ENCODE data around the gene IL22RA1. TPM values are rescaled to one million over a fixed set of nuclear protein-coding genes. Genes with fewer than 3 reads are reported as not detected.

Gene IL22RA1
- polyA plus RNA-seq, 2 of the 4 experiments (the other 2 are of a cell fraction) = 1.5 to 1.7 TPM

DNA sequence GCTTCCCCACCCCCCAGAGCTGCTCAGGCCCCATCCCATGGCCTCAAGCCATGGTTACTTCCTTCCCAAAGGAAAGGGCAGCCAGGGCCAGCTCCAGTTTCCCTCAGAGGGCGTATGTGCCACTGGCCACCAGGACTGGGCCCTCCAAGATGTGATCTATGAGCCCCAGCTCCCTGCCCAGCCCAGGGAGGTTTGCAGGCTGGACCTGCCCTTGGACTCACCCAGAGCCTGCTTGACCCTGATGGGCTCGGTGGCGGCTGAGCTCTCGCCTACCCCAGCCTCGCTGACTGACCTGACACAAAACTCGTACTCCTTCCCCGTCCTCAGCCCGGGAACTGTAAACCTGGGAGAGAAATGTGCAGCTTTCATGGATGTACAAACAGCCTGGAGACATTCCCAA, 60.6 kb downstream of the IL22RA1 start:
- Histone ChIP-seq H3K27ac (no peak overlapping the region), H3K4me2 (no peak overlapping the region), H3K9me3 (no peaks in the 10 kb centered on the region), H3K4me1 (no peaks in the 10 kb centered on the region), H3K4me3 (no peak overlapping the region)
- ChIA-PET CTCF (interaction anchor here (0.8 to 1.3 kb wide), 5 partner anchors 11 to 308 kb away, joined by 3 to 12 read pairs (median 4); no protein-coding TSS in a partner anchor), POLR2A (no interaction called here)
- WGBS (ENCODE audit: missing lambda C conversion rate) = 72% methylated on average over 7 of the region's 8 CpGs
- FAIRE-seq (no peak), DNase-seq (ENCODE audit: low read depth in 1 of 2, low spot score in 1 of 2) (no peak), ATAC-seq (no peak)
- no peak for TF ChIP-seq POLR2AphosphoS2 (conservative IDR thresholded peaks at IDR 0.05; ENCODE audit: low read length)
- TF ChIP-seq JUNB (IDR thresholded peaks at IDR 0.05) = no peak

DNA sequence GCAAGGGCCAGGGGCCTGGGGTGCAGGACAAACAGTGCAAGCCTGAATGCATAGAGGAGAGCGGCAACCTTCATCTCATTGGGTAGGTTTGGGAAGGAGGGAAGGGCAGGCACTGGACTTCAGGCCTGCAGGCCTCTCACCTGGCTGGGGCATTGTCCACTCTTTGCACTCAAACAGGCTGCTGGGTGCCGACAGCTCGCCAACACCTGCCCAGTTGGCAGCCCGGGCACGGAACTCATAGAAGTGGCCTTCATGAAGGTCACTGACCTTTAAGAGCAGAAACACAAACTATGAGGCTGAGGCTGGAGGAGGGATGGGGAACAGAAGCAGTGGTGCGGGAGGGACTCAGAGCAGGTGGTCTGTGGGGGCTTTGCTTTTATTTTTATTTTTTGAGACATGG, 61.8 kb downstream of the IL22RA1 start:
- CTCF ChIA-PET = interaction anchor here (1.2 to 2.1 kb wide), 3 partner anchors 10 to 116 kb away, joined by 4 to 12 read pairs (median 6); no protein-coding TSS in a partner anchor
- H3K4me3 ChIP-seq = no peak overlapping the region
- POLR2A ChIA-PET = no interaction called here
- TF ChIP-seq MYC (IDR thresholded peaks at IDR 0.05; ENCODE audit: borderline replicate concordance, low read length) (no peak), JUN (IDR thresholded peaks at IDR 0.05) (no peak), CBX2 (IDR thresholded peaks at IDR 0.05; ENCODE audit: borderline replicate concordance, low read depth) (no peak), ZFP36 (IDR thresholded peaks at IDR 0.05; ENCODE audit: borderline replicate concordance, partially characterized antibody) (no peak), SREBF2 (IDR thresholded peaks at IDR 0.05) (no peak), RAD21 (conservative IDR thresholded peaks at IDR 0.05 in 1 of 2, IDR thresholded peaks at IDR 0.05 in 1 of 2) (no peak), HOXA7 (CRISPR knock-in tag; IDR thresholded peaks at IDR 0.05) (no peak), MAFK (IDR thresholded peaks at IDR 0.05; ENCODE audit: partially characterized antibody) (no peak), KDM5A (IDR thresholded peaks at IDR 0.05) (no peak), RCOR1 (IDR thresholded peaks at IDR 0.05; ENCODE audit: low read depth, low read length) (no peak), CHD4 (IDR thresholded peaks at IDR 0.05; ENCODE audit: borderline replicate concordance) (no peak), MAZ (IDR thresholded peaks at IDR 0.05; ENCODE audit: borderline replicate concordance, low read depth, low read length) (no peak), NFE2L2 (conservative IDR thresholded peaks at IDR 0.05; ENCODE audit: low read length) (no peak), KDM1A (IDR thresholded peaks at IDR 0.05; ENCODE audit: low read depth) (no peak), RARB (CRISPR knock-in tag; IDR thresholded peaks at IDR 0.05) (no peak)
- TF ChIP-seq, protein P1, sequence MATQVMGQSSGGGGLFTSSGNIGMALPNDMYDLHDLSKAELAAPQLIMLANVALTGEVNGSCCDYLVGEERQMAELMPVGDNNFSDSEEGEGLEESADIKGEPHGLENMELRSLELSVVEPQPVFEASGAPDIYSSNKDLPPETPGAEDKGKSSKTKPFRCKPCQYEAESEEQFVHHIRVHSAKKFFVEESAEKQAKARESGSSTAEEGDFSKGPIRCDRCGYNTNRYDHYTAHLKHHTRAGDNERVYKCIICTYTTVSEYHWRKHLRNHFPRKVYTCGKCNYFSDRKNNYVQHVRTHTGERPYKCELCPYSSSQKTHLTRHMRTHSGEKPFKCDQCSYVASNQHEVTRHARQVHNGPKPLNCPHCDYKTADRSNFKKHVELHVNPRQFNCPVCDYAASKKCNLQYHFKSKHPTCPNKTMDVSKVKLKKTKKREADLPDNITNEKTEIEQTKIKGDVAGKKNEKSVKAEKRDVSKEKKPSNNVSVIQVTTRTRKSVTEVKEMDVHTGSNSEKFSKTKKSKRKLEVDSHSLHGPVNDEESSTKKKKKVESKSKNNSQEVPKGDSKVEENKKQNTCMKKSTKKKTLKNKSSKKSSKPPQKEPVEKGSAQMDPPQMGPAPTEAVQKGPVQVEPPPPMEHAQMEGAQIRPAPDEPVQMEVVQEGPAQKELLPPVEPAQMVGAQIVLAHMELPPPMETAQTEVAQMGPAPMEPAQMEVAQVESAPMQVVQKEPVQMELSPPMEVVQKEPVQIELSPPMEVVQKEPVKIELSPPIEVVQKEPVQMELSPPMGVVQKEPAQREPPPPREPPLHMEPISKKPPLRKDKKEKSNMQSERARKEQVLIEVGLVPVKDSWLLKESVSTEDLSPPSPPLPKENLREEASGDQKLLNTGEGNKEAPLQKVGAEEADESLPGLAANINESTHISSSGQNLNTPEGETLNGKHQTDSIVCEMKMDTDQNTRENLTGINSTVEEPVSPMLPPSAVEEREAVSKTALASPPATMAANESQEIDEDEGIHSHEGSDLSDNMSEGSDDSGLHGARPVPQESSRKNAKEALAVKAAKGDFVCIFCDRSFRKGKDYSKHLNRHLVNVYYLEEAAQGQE (IDR thresholded peaks at IDR 0.05) = no peak
- TF ChIP-seq, protein P2, sequence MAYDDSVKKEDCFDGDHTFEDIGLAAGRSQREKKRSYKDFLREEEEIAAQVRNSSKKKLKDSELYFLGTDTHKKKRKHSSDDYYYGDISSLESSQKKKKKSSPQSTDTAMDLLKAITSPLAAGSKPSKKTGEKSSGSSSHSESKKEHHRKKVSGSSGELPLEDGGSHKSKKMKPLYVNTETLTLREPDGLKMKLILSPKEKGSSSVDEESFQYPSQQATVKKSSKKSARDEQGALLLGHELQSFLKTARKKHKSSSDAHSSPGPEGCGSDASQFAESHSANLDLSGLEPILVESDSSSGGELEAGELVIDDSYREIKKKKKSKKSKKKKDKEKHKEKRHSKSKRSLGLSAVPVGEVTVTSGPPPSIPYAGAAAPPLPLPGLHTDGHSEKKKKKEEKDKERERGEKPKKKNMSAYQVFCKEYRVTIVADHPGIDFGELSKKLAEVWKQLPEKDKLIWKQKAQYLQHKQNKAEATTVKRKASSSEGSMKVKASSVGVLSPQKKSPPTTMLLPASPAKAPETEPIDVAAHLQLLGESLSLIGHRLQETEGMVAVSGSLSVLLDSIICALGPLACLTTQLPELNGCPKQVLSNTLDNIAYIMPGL (CRISPR knock-in tag; IDR thresholded peaks at IDR 0.05; ENCODE audit: borderline replicate concordance) = no peak
- TF ChIP-seq, protein P3, sequence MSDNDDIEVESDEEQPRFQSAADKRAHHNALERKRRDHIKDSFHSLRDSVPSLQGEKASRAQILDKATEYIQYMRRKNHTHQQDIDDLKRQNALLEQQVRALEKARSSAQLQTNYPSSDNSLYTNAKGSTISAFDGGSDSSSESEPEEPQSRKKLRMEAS (IDR thresholded peaks at IDR 0.05) = no peak
- TF ChIP-seq, protein P4, sequence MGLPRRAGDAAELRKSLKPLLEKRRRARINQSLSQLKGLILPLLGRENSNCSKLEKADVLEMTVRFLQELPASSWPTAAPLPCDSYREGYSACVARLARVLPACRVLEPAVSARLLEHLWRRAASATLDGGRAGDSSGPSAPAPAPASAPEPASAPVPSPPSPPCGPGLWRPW (IDR thresholded peaks at IDR 0.05) = no peak
- TF ChIP-seq, protein P5, sequence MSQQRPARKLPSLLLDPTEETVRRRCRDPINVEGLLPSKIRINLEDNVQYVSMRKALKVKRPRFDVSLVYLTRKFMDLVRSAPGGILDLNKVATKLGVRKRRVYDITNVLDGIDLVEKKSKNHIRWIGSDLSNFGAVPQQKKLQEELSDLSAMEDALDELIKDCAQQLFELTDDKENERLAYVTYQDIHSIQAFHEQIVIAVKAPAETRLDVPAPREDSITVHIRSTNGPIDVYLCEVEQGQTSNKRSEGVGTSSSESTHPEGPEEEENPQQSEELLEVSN (IDR thresholded peaks at IDR 0.05; ENCODE audit: borderline replicate concordance, low read depth) = no peak
- no peak overlapping the region for H3K27ac ChIP-seq
- H3K9me3 ChIP-seq = no peaks in the 10 kb centered on the region
- H3K4me2 ChIP-seq = no peak overlapping the region
- 98% methylated on average over 5 of the region's 6 CpGs for WGBS (ENCODE audit: missing lambda C conversion rate)
- H3K4me1 ChIP-seq = no peaks in the 10 kb centered on the region
- DNase-seq (ENCODE audit: low read depth in 1 of 2, low spot score in 1 of 2) (no peak), FAIRE-seq (no peak), ATAC-seq (no peak)

Data from A549 (cell line).